GM12878 (cell line): ENCODE data around the gene RGS16. TPM values are rescaled to one million over a fixed set of nuclear protein-coding genes. Genes with fewer than 3 reads are reported as not detected.

Source experiments
- ATAC-seq: fragments of 200-7000 bp; cut with Tn5 transposase; 3 replicates; pipeline ENCODE4 v1.9.1; 2020; ENCODE audit warnings: mild to moderate bottlenecking, moderate library complexity
- BruUV-seq: library from RNA; stranded (reverse); fragments of 400-500 nt; replicated peaks from 2 replicates; lab custom pipeline; 2021; lab: Mats Ljungman, UMichigan
- CTCF ChIA-PET: fragments of 300-600 bp; sonication (Branson Sonifier 250); formaldehyde crosslinking; extraction: SDS; loops from one replicate; lab custom pipeline; 2021; ENCODE audit warnings: inconsistent platforms; lab: Yijun Ruan, JAX
- POLR2A ChIA-PET: fragments of 350-600 bp; formaldehyde crosslinking; extraction: SDS; loops from one replicate; lab custom pipeline; 2021; ENCODE audit warnings: inconsistent platforms; lab: Charles Lee
- RAD21 ChIA-PET: fragments of 300-600 bp; sonication (Branson Sonifier 250); formaldehyde crosslinking; loops from one replicate; lab custom pipeline; 2023; ENCODE audit warnings: antibody characterized with exemption; ENCODE audit not compliant: unreplicated experiment; lab: Charles Lee
- SMC1A ChIA-PET: fragments of 300-600 bp; sonication (Branson Sonifier 250); formaldehyde crosslinking; loops from one replicate; lab custom pipeline; 2023; ENCODE audit not compliant: unreplicated experiment, uncharacterized antibody; lab: Charles Lee
- DNase-seq: peaks from one replicate; pipeline ENCODE4 v3.0.0-alpha.2; 2011; ENCODE audit warnings: low read depth, low spot score
- FAIRE-seq: peaks from 3 replicates; lab custom pipeline; 2011; peaks lifted over from hg19 to GRCh38; lab: Jason Lieb, UNC
- H2AFZ ChIP-seq: 2 replicates; pipeline ENCODE4 v1.6.0; 2011; ENCODE audit warnings: low read depth, low read length, control low read depth; ENCODE audit not compliant: control insufficient read depth
- H3K27ac ChIP-seq: 2 replicates; pipeline ENCODE4 v1.5.1; 2011; ENCODE audit warnings: control low read depth; ENCODE audit not compliant: control insufficient read depth, insufficient read depth
- H3K27me3 ChIP-seq, 2 experiments: replicated peaks in 1 of 2; 2 replicates each; pipeline versions ENCODE4 v1.6.0 to v1.6.1; 2011; ENCODE audit warnings: low read length in 1 of 2; ENCODE audit not compliant: control insufficient read depth in 2 of 2, insufficient read depth in 2 of 2
- H3K36me3 ChIP-seq, 2 experiments: 2 replicates each; pipeline ENCODE4 v1.5.1; 2011; ENCODE audit warnings: low read length in 1 of 2; ENCODE audit not compliant: control insufficient read depth in 2 of 2, insufficient read depth in 2 of 2
- H3K4me1 ChIP-seq: 2 replicates; pipeline ENCODE4 v1.6.1; 2011; ENCODE audit warnings: mild to moderate bottlenecking, low read length, moderate library complexity, mixed read lengths; ENCODE audit not compliant: control insufficient read depth, insufficient read depth
- H3K4me2 ChIP-seq: 2 replicates; pipeline ENCODE4 v1.6.0; 2011; ENCODE audit warnings: control low read depth; ENCODE audit not compliant: control insufficient read depth, insufficient read depth
- H3K4me3 ChIP-seq: fragments of 200-600 bp; sonication (generic); 2 replicates; pipeline ENCODE4 v1.5.1; 2016
- H3K79me2 ChIP-seq: 2 replicates; pipeline ENCODE4 v1.6.0; 2011; ENCODE audit warnings: low read length; ENCODE audit not compliant: control insufficient read depth, insufficient read depth
- H3K9ac ChIP-seq: 2 replicates; pipeline ENCODE4 v1.8.0; 2011; ENCODE audit warnings: low read length, control low read depth, mixed read lengths; ENCODE audit not compliant: control insufficient read depth, insufficient read depth
- H3K9me3 ChIP-seq: replicated peaks from 3 replicates; pipeline ENCODE4 v1.5.1; 2011; ENCODE audit warnings: mild to moderate bottlenecking, low read length; ENCODE audit not compliant: control insufficient read depth, insufficient read depth
- H4K20me1 ChIP-seq: 2 replicates; pipeline ENCODE4 v1.6.0; 2011; ENCODE audit not compliant: control insufficient read depth, insufficient read depth
- LARP7 ChIP-seq: fragments of 450-650 bp; IDR thresholded peaks from 2 replicates; pipeline ENCODE4 v1.6.1; 2017; ENCODE audit warnings: mild to moderate bottlenecking
- NFIC ChIP-seq: IDR thresholded peaks from 2 replicates; pipeline ENCODE4 v1.6.1; 2012; ENCODE audit warnings: low read depth, mild to moderate bottlenecking, inconsistent platforms, low read length, moderate library complexity
- POLR2AphosphoS2 ChIP-seq: IDR thresholded peaks from 2 replicates; pipeline ENCODE4 v1.6.1; 2011; ENCODE audit warnings: low read depth, mild to moderate bottlenecking, low read length, improper control_type of control experiment, moderate library complexity
- SIX5 ChIP-seq: IDR thresholded peaks from 2 replicates; pipeline ENCODE4 v1.6.1; 2011; ENCODE audit warnings: mild to moderate bottlenecking, low read depth, low read length, moderate library complexity; ENCODE audit not compliant: severe bottlenecking
- SPI1 ChIP-seq: IDR thresholded peaks from 2 replicates; pipeline ENCODE4 v1.6.1; 2011; ENCODE audit warnings: low read depth, mild to moderate bottlenecking, low read length, moderate library complexity, borderline replicate concordance; ENCODE audit not compliant: insufficient read depth
- WGBS: methylation state at CpG from one replicate; pipeline ENCODE4 v1.1.6; 2016; ENCODE audit warnings: low lambda C conversion rate; ENCODE audit not compliant: insufficient replicate concordance, insufficient coverage; ENCODE audit errors: missing lambda C conversion rate; 5-methylcytosine and 5-hydroxymethylcytosine counted together
- in situ Hi-C: fragments of 300-500 bp; cut with MboI; formaldehyde crosslinking; loops from 9 replicates; pipeline ENCODE4 v1.14.3; 2018; ENCODE audit warnings: mixed read lengths
- intact Hi-C: fragments of 100-400 bp; cut with micrococcal nuclease; formaldehyde crosslinking; loops from one replicate; pipeline ENCODE4 v1.14.2; 2022; ENCODE audit not compliant: unreplicated experiment
- polyA plus RNA-seq, 11 experiments: library from polyadenylated mRNA; depleted of rRNA in 4 of 11; unstranded in 6 of 11; stranded (reverse) in 5 of 11; fragments of >200 nt; fragmentation: Nextera tagmentation in 4 of 11; fragmentation: Illumina TruSeq in 1 of 11; extraction: Ambion mirVana in 4 of 11; extraction: Trizol in 1 of 11; gene quantifications; 1 replicate in 1 of 11; 2 replicates in 10 of 11; pipeline versions ENCODE4 v1.2.1 to v1.2.3, GENCODE V29; 2011 to 2016; ENCODE audit warnings: inconsistent platforms in 2 of 11, missing spikeins in 2 of 11, low read depth in 1 of 11
- total RNA-seq, 4 experiments: library from RNA; depleted of rRNA in 3 of 4; stranded (reverse); fragments of >200 nt in 3 of 4; fragmentation: Illumina TruSeq in 1 of 4; extraction: Trizol in 1 of 4; gene quantifications; 2 replicates each; pipeline versions ENCODE4 v1.2.1 to v1.2.3, GENCODE V29; 2013 to 2021
- TF ChIP-seq, protein P1 (sequence below): IDR thresholded peaks from 2 replicates; pipeline ENCODE4 v1.6.1; 2011; ENCODE audit warnings: borderline replicate concordance, low read depth, mild to moderate bottlenecking, moderate library complexity, low read length; ENCODE audit not compliant: insufficient read depth, poor library complexity, severe bottlenecking
- TF ChIP-seq, protein P2 (sequence below): fragments of 450-650 bp; IDR thresholded peaks from 2 replicates; pipeline ENCODE4 v1.6.1; 2017; ENCODE audit warnings: low read depth, mild to moderate bottlenecking, moderate library complexity
- TF ChIP-seq, protein P3 (sequence below): IDR thresholded peaks from 2 replicates; pipeline ENCODE4 v1.6.1; 2012; ENCODE audit warnings: low read length, inconsistent platforms
- TF ChIP-seq, protein P4 (sequence below): fragments of 150-350 bp; IDR thresholded peaks from 2 replicates; pipeline ENCODE4 v1.6.1; 2014; ENCODE audit warnings: mild to moderate bottlenecking, low read depth, low read length
- TF ChIP-seq, protein P5 (sequence below): fragments of 450-650 bp; IDR thresholded peaks from 2 replicates; pipeline ENCODE4 v1.6.1; 2016; ENCODE audit warnings: mild to moderate bottlenecking, moderate library complexity, borderline replicate concordance

The RGS16 gene
- total and polyA plus RNA-seq, 10 of the 15 experiments (the other 5 are each of a cell fraction or from before 2014, with no cell fraction given): 16.4 to 58.2 (median 44.6) TPM

DNA sequence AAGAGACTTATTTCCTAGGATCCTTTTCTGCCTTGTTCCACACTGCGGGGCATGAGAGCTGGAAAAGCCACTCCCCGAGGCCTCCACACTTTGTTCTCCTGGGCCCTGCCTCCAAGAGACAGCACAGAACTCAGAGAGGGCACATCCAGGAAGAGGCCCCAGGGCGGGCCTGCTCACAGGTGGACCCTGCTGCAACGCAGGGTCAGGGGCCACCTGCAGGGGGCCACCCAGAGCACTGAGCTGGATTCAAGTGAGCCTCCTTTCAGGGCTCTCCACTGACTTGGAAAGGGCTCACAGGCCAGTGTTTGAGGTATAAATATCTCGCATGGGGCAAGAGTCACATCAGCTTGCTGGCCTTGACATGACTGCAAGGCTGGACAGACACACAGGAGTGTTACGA, 4.8 kb downstream of the RGS16 start (continued):
- TF ChIP-seq, protein P1, sequence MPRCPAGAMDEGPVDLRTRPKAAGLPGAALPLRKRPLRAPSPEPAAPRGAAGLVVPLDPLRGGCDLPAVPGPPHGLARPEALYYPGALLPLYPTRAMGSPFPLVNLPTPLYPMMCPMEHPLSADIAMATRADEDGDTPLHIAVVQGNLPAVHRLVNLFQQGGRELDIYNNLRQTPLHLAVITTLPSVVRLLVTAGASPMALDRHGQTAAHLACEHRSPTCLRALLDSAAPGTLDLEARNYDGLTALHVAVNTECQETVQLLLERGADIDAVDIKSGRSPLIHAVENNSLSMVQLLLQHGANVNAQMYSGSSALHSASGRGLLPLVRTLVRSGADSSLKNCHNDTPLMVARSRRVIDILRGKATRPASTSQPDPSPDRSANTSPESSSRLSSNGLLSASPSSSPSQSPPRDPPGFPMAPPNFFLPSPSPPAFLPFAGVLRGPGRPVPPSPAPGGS: no peak
- TF ChIP-seq SIX5 (no peak), SPI1 (no peak)
- TF ChIP-seq, protein P2, sequence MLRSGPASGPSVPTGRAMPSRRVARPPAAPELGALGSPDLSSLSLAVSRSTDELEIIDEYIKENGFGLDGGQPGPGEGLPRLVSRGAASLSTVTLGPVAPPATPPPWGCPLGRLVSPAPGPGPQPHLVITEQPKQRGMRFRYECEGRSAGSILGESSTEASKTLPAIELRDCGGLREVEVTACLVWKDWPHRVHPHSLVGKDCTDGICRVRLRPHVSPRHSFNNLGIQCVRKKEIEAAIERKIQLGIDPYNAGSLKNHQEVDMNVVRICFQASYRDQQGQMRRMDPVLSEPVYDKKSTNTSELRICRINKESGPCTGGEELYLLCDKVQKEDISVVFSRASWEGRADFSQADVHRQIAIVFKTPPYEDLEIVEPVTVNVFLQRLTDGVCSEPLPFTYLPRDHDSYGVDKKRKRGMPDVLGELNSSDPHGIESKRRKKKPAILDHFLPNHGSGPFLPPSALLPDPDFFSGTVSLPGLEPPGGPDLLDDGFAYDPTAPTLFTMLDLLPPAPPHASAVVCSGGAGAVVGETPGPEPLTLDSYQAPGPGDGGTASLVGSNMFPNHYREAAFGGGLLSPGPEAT: no peak

DNA sequence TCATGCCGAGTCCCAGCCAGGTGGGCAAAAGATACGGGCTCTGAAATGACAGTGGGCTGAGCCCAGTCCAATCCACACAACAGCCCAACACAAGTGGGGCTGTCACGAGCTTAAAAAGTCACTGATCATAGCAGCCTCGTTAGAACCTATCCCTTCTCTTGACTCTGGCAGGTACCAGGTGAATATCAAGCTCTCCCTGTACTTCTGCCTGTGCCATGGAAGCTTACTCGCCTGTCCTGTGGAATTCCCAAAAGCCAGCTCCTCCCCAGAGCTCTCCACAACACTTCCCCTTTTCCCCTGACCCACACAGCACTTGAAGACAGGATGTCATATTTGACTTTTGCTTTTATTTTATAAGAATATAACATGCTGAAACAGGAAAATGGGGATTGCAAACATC, 5.9 kb downstream of the RGS16 start:
- H3K9ac ChIP-seq: no peak overlapping the region
- H3K79me2 ChIP-seq: peaks cover 27% of the 10 kb centered on the region
- no peak overlapping the region for H3K27ac ChIP-seq
- H3K4me1 ChIP-seq: peaks cover 7% of the 10 kb centered on the region
- no peaks in the 10 kb centered on the region for H3K27me3 ChIP-seq
- H3K4me3 ChIP-seq: no peak overlapping the region
- CTCF ChIA-PET: interaction anchor here (0.8 to 37.4 kb wide), 19 partner anchors 9 to 455 kb away, joined by 3 to 1888 read pairs (median 4); partner anchors contain the start of genes NPL and RNASEL
- DNase-seq (no peak), ATAC-seq (no peak), FAIRE-seq (no peak)
- RAD21 ChIA-PET: interaction anchor here (0.8 to 23.0 kb wide), 11 partner anchors 9 to 192 kb away, joined by 3 to 946 read pairs (median 3); partner anchors contain the start of gene RNASEL
- 75% methylated on average over 5 of the region's 5 CpGs for WGBS
- in situ Hi-C loops: loop anchor here (5.0 to 10.0 kb wide), 2 partner anchors 153 to 189 kb away; partner anchors contain the start of gene NPL
- POLR2A ChIA-PET: interaction anchor here (0.8 to 4.6 kb wide), 4 partner anchors 25 to 188 kb away, joined by 3 to 34 read pairs (median 3); no protein-coding TSS in a partner anchor
- intact Hi-C loops: loop anchor here (5.0 kb wide), 1 partner anchor 511 kb away; no protein-coding TSS in a partner anchor
- H2AFZ ChIP-seq: no peak overlapping the region
- H3K36me3 ChIP-seq: peaks cover 11 to 24% of the 10 kb centered on the region in 2 experiments; a peak in 3 of 4 replicates
- SMC1A ChIA-PET: interaction anchor here (0.7 to 28.0 kb wide), 13 partner anchors 10 to 514 kb away, joined by 3 to 1145 read pairs (median 4); partner anchors contain the start of genes NPL and RNASEL
- H3K4me2 ChIP-seq: no peak overlapping the region
- no peaks in the 10 kb centered on the region for H3K9me3 ChIP-seq
- no TSS peak for BruUV-seq
- no peaks in the 10 kb centered on the region; the same call in 1 of the 2 replicates for H4K20me1 ChIP-seq
- TF ChIP-seq, protein P3, sequence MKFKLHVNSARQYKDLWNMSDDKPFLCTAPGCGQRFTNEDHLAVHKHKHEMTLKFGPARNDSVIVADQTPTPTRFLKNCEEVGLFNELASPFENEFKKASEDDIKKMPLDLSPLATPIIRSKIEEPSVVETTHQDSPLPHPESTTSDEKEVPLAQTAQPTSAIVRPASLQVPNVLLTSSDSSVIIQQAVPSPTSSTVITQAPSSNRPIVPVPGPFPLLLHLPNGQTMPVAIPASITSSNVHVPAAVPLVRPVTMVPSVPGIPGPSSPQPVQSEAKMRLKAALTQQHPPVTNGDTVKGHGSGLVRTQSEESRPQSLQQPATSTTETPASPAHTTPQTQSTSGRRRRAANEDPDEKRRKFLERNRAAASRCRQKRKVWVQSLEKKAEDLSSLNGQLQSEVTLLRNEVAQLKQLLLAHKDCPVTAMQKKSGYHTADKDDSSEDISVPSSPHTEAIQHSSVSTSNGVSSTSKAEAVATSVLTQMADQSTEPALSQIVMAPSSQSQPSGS: 0 out of 2 replicates have a peak, but pooled peaks have one; percentile 16
- TF ChIP-seq, protein P4, sequence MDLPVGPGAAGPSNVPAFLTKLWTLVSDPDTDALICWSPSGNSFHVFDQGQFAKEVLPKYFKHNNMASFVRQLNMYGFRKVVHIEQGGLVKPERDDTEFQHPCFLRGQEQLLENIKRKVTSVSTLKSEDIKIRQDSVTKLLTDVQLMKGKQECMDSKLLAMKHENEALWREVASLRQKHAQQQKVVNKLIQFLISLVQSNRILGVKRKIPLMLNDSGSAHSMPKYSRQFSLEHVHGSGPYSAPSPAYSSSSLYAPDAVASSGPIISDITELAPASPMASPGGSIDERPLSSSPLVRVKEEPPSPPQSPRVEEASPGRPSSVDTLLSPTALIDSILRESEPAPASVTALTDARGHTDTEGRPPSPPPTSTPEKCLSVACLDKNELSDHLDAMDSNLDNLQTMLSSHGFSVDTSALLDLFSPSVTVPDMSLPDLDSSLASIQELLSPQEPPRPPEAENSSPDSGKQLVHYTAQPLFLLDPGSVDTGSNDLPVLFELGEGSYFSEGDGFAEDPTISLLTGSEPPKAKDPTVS: no peak
- TF ChIP-seq NFIC: 0 out of 2 replicates have a peak, but pooled peaks have one; percentile 18
- no peak for TF ChIP-seq LARP7
- TF ChIP-seq, protein P5, sequence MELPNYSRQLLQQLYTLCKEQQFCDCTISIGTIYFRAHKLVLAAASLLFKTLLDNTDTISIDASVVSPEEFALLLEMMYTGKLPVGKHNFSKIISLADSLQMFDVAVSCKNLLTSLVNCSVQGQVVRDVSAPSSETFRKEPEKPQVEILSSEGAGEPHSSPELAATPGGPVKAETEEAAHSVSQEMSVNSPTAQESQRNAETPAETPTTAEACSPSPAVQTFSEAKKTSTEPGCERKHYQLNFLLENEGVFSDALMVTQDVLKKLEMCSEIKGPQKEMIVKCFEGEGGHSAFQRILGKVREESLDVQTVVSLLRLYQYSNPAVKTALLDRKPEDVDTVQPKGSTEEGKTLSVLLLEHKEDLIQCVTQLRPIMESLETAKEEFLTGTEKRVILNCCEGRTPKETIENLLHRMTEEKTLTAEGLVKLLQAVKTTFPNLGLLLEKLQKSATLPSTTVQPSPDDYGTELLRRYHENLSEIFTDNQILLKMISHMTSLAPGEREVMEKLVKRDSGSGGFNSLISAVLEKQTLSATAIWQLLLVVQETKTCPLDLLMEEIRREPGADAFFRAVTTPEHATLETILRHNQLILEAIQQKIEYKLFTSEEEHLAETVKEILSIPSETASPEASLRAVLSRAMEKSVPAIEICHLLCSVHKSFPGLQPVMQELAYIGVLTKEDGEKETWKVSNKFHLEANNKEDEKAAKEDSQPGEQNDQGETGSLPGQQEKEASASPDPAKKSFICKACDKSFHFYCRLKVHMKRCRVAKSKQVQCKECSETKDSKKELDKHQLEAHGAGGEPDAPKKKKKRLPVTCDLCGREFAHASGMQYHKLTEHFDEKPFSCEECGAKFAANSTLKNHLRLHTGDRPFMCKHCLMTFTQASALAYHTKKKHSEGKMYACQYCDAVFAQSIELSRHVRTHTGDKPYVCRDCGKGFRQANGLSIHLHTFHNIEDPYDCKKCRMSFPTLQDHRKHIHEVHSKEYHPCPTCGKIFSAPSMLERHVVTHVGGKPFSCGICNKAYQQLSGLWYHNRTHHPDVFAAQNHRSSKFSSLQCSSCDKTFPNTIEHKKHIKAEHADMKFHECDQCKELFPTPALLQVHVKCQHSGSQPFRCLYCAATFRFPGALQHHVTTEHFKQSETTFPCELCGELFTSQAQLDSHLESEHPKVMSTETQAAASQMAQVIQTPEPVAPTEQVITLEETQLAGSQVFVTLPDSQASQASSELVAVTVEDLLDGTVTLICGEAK: no peak
- TF ChIP-seq POLR2AphosphoS2: peak; percentile 36
